HepG2 (cell line): Measurements from ENCODE around the gene ZBTB46. TPM values are rescaled to one million over a fixed set of nuclear protein-coding genes. Genes with fewer than 3 reads are reported as not detected.

Source experiments
- BRCA1 ChIP-seq: sonication (generic); formaldehyde crosslinking; IDR thresholded peaks from 2 replicates; pipeline ENCODE4 v1.4.0; 2020; ENCODE audit warnings: missing genetic modification reagents
- CEBPB ChIP-seq: IDR thresholded peaks from 2 replicates; pipeline ENCODE4 v1.6.1; 2011; ENCODE audit warnings: low read depth, low read length, improper control_type of control experiment, borderline replicate concordance
- DNMT1 ChIP-seq: sonication (generic); formaldehyde crosslinking; IDR thresholded peaks from 2 replicates; pipeline ENCODE4 v1.5.1; 2020; ENCODE audit warnings: mild to moderate bottlenecking, missing genetic modification reagents
- FOXA3 ChIP-seq: IDR thresholded peaks from 2 replicates; pipeline ENCODE4 v1.6.1; 2016; ENCODE audit warnings: missing genetic modification reagents, missing compliant biosample characterization
- MAFK ChIP-seq, 2 experiments: IDR thresholded peaks in 1 of 2; conservative IDR thresholded peaks in 1 of 2; 2 replicates each; pipeline ENCODE4 v1.6.1; 2011; ENCODE audit warnings: improper control_type of control experiment in 2 of 2, low read length in 2 of 2
- NCOR1 ChIP-seq: fragments of 200-600 bp; sonication (generic); IDR thresholded peaks from 2 replicates; pipeline ENCODE4 v1.7.0; 2017; ENCODE audit warnings: antibody characterized with exemption, low read length, borderline replicate concordance
- NPAS2 ChIP-seq: sonication (generic); formaldehyde crosslinking; IDR thresholded peaks from 2 replicates; pipeline ENCODE4 v1.8.0; 2022; ENCODE audit warnings: mild to moderate bottlenecking, missing genetic modification reagents, borderline replicate concordance
- SIX1 ChIP-seq: sonication (generic); formaldehyde crosslinking; IDR thresholded peaks from 2 replicates; pipeline ENCODE4 v1.4.0; 2020; ENCODE audit warnings: missing genetic modification reagents, borderline replicate concordance
- TCF7L2 ChIP-seq: IDR thresholded peaks from 2 replicates; pipeline ENCODE4 v1.6.1; 2011; ENCODE audit warnings: mild to moderate bottlenecking, low read depth, low read length, moderate library complexity
- YEATS4 ChIP-seq: sonication (generic); formaldehyde crosslinking; IDR thresholded peaks from 2 replicates; pipeline ENCODE4 v1.4.0; 2020; ENCODE audit warnings: missing genetic modification reagents, borderline replicate concordance
- ZBTB4 ChIP-seq: sonication (generic); formaldehyde crosslinking; IDR thresholded peaks from 2 replicates; pipeline ENCODE4 v1.4.0; 2020; ENCODE audit warnings: missing genetic modification reagents, mild to moderate bottlenecking, borderline replicate concordance
- ZBTB49 ChIP-seq: sonication (generic); formaldehyde crosslinking; IDR thresholded peaks from 2 replicates; pipeline ENCODE4 v1.4.0; 2020; ENCODE audit warnings: missing genetic modification reagents, borderline replicate concordance
- ZMAT3 ChIP-seq: sonication (generic); formaldehyde crosslinking; conservative IDR thresholded peaks from 2 replicates; pipeline ENCODE4 v1.7.0; 2021; ENCODE audit warnings: missing genetic modification reagents
- ZNF326 ChIP-seq: sonication (generic); formaldehyde crosslinking; IDR thresholded peaks from 2 replicates; pipeline ENCODE4 v1.4.0; 2020; ENCODE audit warnings: missing genetic modification reagents, borderline replicate concordance
- ZNF513 ChIP-seq: sonication (generic); formaldehyde crosslinking; conservative IDR thresholded peaks from 2 replicates; pipeline ENCODE4 v1.5.0; 2020; ENCODE audit warnings: missing genetic modification reagents
- ZNF639 ChIP-seq: conservative IDR thresholded peaks from 2 replicates; pipeline ENCODE4 v1.6.1; 2018; ENCODE audit warnings: missing genetic modification reagents
- ZNF7 ChIP-seq: IDR thresholded peaks from 2 replicates; pipeline ENCODE4 v1.6.1; 2016; ENCODE audit warnings: missing biosample characterization, missing genetic modification reagents
- ZNF704 ChIP-seq: sonication (generic); formaldehyde crosslinking; IDR thresholded peaks from 2 replicates; pipeline ENCODE4 v1.8.1; 2023; ENCODE audit warnings: mild to moderate bottlenecking, inconsistent platforms, moderate library complexity, missing genetic modification reagents, borderline replicate concordance
- polyA plus RNA-seq, 8 experiments: library from polyadenylated mRNA; depleted of rRNA in 3 of 8; stranded (reverse) in 7 of 8; unstranded in 1 of 8; fragments of >200 nt; fragmentation: Illumina TruSeq in 4 of 8; extraction: Trizol in 4 of 8; gene quantifications; 2 replicates each; pipeline versions ENCODE4 v1.2.1 to v1.2.3, GENCODE V29; 2011 to 2016; ENCODE audit warnings: low read depth in 4 of 8, missing spikeins in 1 of 8, mixed read lengths in 1 of 8; ENCODE audit not compliant: insufficient read depth in 1 of 8
- total RNA-seq, 5 experiments: library from RNA; depleted of rRNA; stranded (reverse); fragments of >200 nt; fragmentation: Illumina TruSeq; extraction: Trizol; gene quantifications; 2 replicates each; pipeline ENCODE4 v1.2.3, GENCODE V29; 2016; ENCODE audit warnings: low read depth in 1 of 5

The ZBTB46 gene
- total and polyA plus RNA-seq, 2 of the 13 experiments (the other 11 are each of a cell fraction or from before 2014, with no cell fraction given): 1.6 to 13.5 TPM

- TF ChIP-seq ZNF704 (CRISPR knock-in tag): peak; percentile 31; the same call in 1 of the 2 replicates
- 0 out of 2 replicates have a peak, but pooled peaks have one; percentile 50 for TF ChIP-seq ZNF639 (CRISPR knock-in tag)
- no peak for TF ChIP-seq SIX1
- no peak for TF ChIP-seq ZBTB49 (CRISPR knock-in tag)
- TF ChIP-seq TCF7L2: no peak
- TF ChIP-seq YEATS4 (CRISPR knock-in tag): peak; percentile 80
- 0 out of 2 replicates have a peak, but pooled peaks have one; percentile 46 for TF ChIP-seq ZNF513 (CRISPR knock-in tag)
- TF ChIP-seq NPAS2: no peak
- TF ChIP-seq FOXA3 (CRISPR knock-in tag): no peak
- no peak for TF ChIP-seq ZNF7
- TF ChIP-seq BRCA1 (CRISPR knock-in tag): no peak
- no peak for TF ChIP-seq DNMT1 (CRISPR knock-in tag)
- no peak for TF ChIP-seq ZMAT3 (CRISPR knock-in tag)
- TF ChIP-seq NCOR1: no peak
- TF ChIP-seq ZNF326: no peak
- TF ChIP-seq MAFK (conservative IDR thresholded peaks at IDR 0.05 in 1 of 2, IDR thresholded peaks at IDR 0.05 in 1 of 2; ENCODE audit: low read length in 2 of 2): no peak
- TF ChIP-seq CEBPB: no peak
- TF ChIP-seq ZBTB4 (CRISPR knock-in tag): no peak
Measured at GRCh38 chr20:63831993-63832686, 1.1 kb upstream of the ZBTB46 start (continued).
